Kidney epithelial cell (primary cell): Measurements from ENCODE around the gene SIGLEC5. TPM values are rescaled to one million over a fixed set of nuclear protein-coding genes. Genes with fewer than 3 reads are reported as not detected.

ENCODE experiments used
- DNase-seq: peaks from one replicate; pipeline ENCODE4 v3.0.0-alpha.2; 2010; ENCODE audit warnings: low read depth
- H3K27me3 ChIP-seq: 2 replicates; pipeline ENCODE4 v1.6.0; 2011; ENCODE audit warnings: low read length; ENCODE audit not compliant: control insufficient read depth, insufficient read depth
- H3K36me3 ChIP-seq: 2 replicates; pipeline ENCODE4 v1.5.1; 2011; ENCODE audit warnings: low read length; ENCODE audit not compliant: control insufficient read depth, insufficient read depth
- H3K4me3 ChIP-seq: 2 replicates; pipeline ENCODE4 v1.5.1; 2011; ENCODE audit warnings: low read depth, mild to moderate bottlenecking, control low read depth, low read length
- CTCF ChIP-seq: IDR thresholded peaks from 2 replicates; pipeline ENCODE4 v1.5.1; 2011; ENCODE audit warnings: mild to moderate bottlenecking, moderate library complexity, low read length, control low read depth, inconsistent platforms; ENCODE audit not compliant: insufficient read depth, poor library complexity, severe bottlenecking
- total RNA-seq: library from RNA; depleted of rRNA; stranded (reverse); fragments of >200 nt; gene quantifications from 2 replicates; pipeline ENCODE4 v1.2.3, GENCODE V29; 2015

Gene SIGLEC5
- total RNA-seq, 1 donor from 2014 or later = not detected

DNA sequence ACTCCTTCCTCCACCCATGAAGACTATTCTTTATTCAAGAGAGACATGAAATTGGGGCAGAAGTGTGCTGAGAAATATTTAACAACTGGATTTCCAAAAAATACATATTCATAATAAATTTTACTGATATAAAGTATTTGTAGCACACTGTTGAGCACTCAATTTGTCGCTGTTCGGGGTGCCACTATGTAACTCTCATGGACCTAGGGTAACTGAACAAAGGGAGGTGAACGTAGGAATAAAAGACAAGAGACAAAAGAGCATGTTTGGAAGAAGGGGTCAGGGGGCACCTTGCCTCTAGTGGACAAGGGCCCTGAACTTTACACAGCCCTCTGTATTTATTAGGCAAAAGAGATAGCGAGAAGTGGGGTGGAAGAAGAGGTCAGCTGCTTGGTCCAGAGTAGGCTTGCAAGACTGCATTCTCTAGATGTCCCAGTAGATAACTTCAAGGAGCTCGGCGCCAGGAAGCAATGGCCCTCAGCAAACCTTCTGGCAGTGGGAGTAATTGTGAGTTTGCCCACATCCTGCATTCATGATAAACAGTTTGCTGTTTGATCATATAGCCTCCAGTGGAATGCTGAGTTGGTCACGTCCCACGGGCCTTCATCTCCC is 63.6 kb downstream of the SIGLEC5 start:
- TF ChIP-seq CTCF = no peak
- H3K27me3 ChIP-seq = no peaks in the 10 kb centered on the region
- H3K36me3 ChIP-seq = no peaks in the 10 kb centered on the region
- no peak overlapping the region for H3K4me3 ChIP-seq
- no peak for DNase-seq

- no peak for DNase-seq
- TF ChIP-seq CTCF = no peak
- Histone ChIP-seq H3K27me3 (no peaks in the 10 kb centered on the region), H3K4me3 (no peak overlapping the region), H3K36me3 (no peaks in the 10 kb centered on the region)
Observed at GRCh38 chr19:51565583-51565982, 64.6 kb downstream of the SIGLEC5 start.

DNA sequence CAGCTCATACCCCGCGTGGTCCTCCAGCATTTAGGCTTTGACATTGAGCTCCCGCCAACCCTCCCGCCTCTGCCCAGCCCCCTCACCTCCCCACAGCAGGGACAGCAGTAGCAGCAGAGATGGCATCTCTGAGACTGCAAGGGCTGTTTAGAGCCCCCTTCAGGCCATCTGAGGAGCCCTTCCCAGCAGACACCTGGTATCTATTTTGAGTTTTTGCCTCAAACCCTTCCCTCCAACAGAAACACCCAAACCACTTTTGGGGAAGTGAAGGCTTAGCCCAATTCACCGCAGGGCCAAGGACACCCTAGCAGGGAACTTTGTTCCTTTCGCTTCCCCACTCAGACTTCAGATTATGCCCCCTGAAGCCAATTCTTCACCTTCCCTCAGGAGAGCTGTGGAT is 65.4 kb downstream of the SIGLEC5 start:
- DNase-seq = no peak
- no peak overlapping the region for H3K4me3 ChIP-seq
- no peaks in the 10 kb centered on the region for H3K27me3 ChIP-seq
- no peaks in the 10 kb centered on the region for H3K36me3 ChIP-seq
- TF ChIP-seq CTCF = no peak

Other genes starting within 250 kb of the SIGLEC5 start
- not detected in 2 replicates for gene LIM2, start 242.4 kb downstream of the SIGLEC5 start, total RNA-seq
- gene C19orf84, start 239.8 kb downstream of the SIGLEC5 start, total RNA-seq = not detected in 2 replicates
- gene SIGLEC10, start 212.8 kb downstream of the SIGLEC5 start, total RNA-seq = 0.04 and 0.55 TPM in 2 replicates
- not detected in 2 replicates for gene SIGLEC8, start 171.9 kb downstream of the SIGLEC5 start, total RNA-seq
- not detected in 2 replicates for gene CEACAM18, start 151.9 kb downstream of the SIGLEC5 start, total RNA-seq
- gene SIGLEC12, start 128.6 kb downstream of the SIGLEC5 start, total RNA-seq = 1.4 TPM in 1 of 2 replicates, not detected in the other
- not detected in 2 replicates for gene SIGLEC6, start 98.7 kb downstream of the SIGLEC5 start, total RNA-seq
- gene ZNF175, start 59.1 kb downstream of the SIGLEC5 start, total RNA-seq = 4.9 and 5.0 TPM in 2 replicates
- gene SIGLEC14, start 16.4 kb upstream of the SIGLEC5 start, total RNA-seq = not detected in 2 replicates
- gene SPACA6, start 62.9 kb upstream of the SIGLEC5 start, total RNA-seq = 7.8 and 12.6 TPM in 2 replicates
- not detected in 2 replicates for gene HAS1, start 93.6 kb upstream of the SIGLEC5 start, total RNA-seq
- gene FPR1, start 121.5 kb upstream of the SIGLEC5 start, total RNA-seq = not detected in 2 replicates
- not detected in 2 replicates for gene FPR2, start 130.8 kb upstream of the SIGLEC5 start, total RNA-seq
- gene FPR3, start 164.8 kb upstream of the SIGLEC5 start, total RNA-seq = not detected in 2 replicates